Measurements from ENCODE around the gene HPSE2. TPM values are rescaled to one million over a fixed set of nuclear protein-coding genes. Genes with fewer than 3 reads are reported as not detected.

HPSE2 gene
- total RNA-seq (2022; extraction: Qiagen RNA extraction; ENCODE audit: low read depth): 0.45 TPM in 1 of 5 replicates, not detected in the others

GRCh38 chr10:99235658-99236626, at the start of gene HPSE2:
TSS of gene HPSE2 (minus strand) at chr10:99235852.

GRCh38 chr10:98446661-98447221, 788.9 kb downstream of the HPSE2 start, which contains the start of gene HPS1:
TSS of gene HPS1 (minus strand) at chr10:98446935. CDS start at chr10:98443240, 3,695 bp downstream.

GRCh38 chr10:98414932-98415730, 820.5 kb downstream of the HPSE2 start, which contains the start of gene PYROXD2:
TSS of gene PYROXD2 (minus strand) at chr10:98415182. CDS start at chr10:98415135, 47 bp downstream.

Other genes starting within 250 kb of the HPSE2 start
- gene CNNM1, start 93.5 kb upstream of the HPSE2 start, total RNA-seq (2022; extraction: Qiagen RNA extraction; ENCODE audit: low read depth): 18.8 to 27.2 TPM (median 21.9 TPM) in 5 replicates
- 30.4 to 39.2 TPM (median 37.8 TPM) in 5 replicates for gene GOT1, start 194.8 kb upstream of the HPSE2 start, total RNA-seq (2022; extraction: Qiagen RNA extraction; ENCODE audit: low read depth)

Data from A549 treated with ZK216348 at 1 μM for 4 hours (cell line).